ENCODE results near the gene S100A8.

DNA sequence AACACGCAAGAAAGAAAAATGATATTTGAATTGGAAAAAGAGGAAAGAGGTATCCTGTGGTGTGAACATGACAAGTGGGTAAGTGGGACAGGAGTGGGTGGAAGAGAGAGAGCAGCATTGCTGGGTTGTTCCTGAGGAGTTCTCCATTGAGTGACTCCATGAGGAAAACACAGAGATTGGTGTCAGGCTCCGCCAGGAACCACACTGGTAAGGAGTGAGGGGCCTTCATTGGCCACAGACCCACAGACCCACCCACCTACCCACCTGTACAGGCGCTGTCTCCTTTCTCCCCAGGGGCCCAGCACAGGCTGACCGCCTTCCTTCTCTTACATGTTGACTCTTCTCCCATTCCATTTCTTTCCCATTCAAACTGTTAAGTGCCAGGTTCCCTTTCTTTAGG lies 46.4 kb upstream of the S100A8 start:
- TF ChIP-seq GATA2 (IDR thresholded peaks at IDR 0.05; ENCODE audit: low read depth, low read length) = no peak
- TF ChIP-seq GATA3 (IDR thresholded peaks at IDR 0.05; ENCODE audit: low read depth, low read length) = no peak

Data from SH-SY5Y (cell line).